Liver (tissue), 9 donors: ENCODE data around the gene KRT84. TPM values are rescaled to one million over a fixed set of nuclear protein-coding genes. Genes with fewer than 3 reads are reported as not detected.

ENCODE experiments used
- DNase-seq: peaks from one replicate; pipeline ENCODE4 v3.0.0-alpha.2; 2017; ENCODE audit warnings: low spot score
- H3K27ac ChIP-seq, 2 donors: one replicate each; pipeline ENCODE4 v1.7.0; 2013; ENCODE audit warnings: inconsistent platforms in 2 of 2, low read length in 2 of 2, control low read depth in 1 of 2, low read depth in 1 of 2, mild to moderate bottlenecking in 1 of 2
- H3K27me3 ChIP-seq, 4 donors: one replicate each; pipeline versions ENCODE4 v1.6.1 to v1.7.0; 2013; ENCODE audit warnings: low read length in 3 of 4, inconsistent platforms in 1 of 4, mild to moderate bottlenecking in 1 of 4, moderate library complexity in 1 of 4; ENCODE audit not compliant: control insufficient read depth in 4 of 4, insufficient read depth in 4 of 4
- H3K36me3 ChIP-seq, 4 donors: one replicate each; pipeline versions ENCODE4 v1.6.1 to v1.7.0; 2013; ENCODE audit warnings: low read length in 3 of 4, mild to moderate bottlenecking in 3 of 4, low read depth in 1 of 4, moderate library complexity in 1 of 4; ENCODE audit not compliant: control insufficient read depth in 4 of 4, insufficient read depth in 3 of 4
- H3K4me1 ChIP-seq, 4 donors: one replicate each; pipeline versions ENCODE4 v1.6.1 to v1.7.0; 2013; ENCODE audit warnings: low read length in 3 of 4, mild to moderate bottlenecking in 3 of 4, moderate library complexity in 1 of 4; ENCODE audit not compliant: control insufficient read depth in 4 of 4, insufficient read depth in 4 of 4
- H3K4me3 ChIP-seq, 3 donors: one replicate each; pipeline versions ENCODE4 v1.6.1 to v1.7.0; 2013; ENCODE audit warnings: low read length in 3 of 3, control low read depth in 1 of 3, low read depth in 1 of 3, mild to moderate bottlenecking in 1 of 3
- H3K9ac ChIP-seq, 2 donors: one replicate each; pipeline ENCODE4 v1.7.0; 2013; ENCODE audit warnings: low read length in 2 of 2, mild to moderate bottlenecking in 2 of 2, moderate library complexity in 2 of 2, control low read depth in 1 of 2, low read depth in 1 of 2
- H3K9me3 ChIP-seq, 4 donors: one replicate each; pipeline versions ENCODE4 v1.6.1 to v1.7.0; 2013; ENCODE audit warnings: low read length in 3 of 4; ENCODE audit not compliant: control insufficient read depth in 4 of 4
- ATF3 ChIP-seq: IDR thresholded peaks from 2 replicates; pipeline ENCODE4 v1.6.1; 2016; ENCODE audit warnings: antibody characterized with exemption
- EGR1 ChIP-seq, 2 donors: IDR thresholded peaks; 2 replicates each; pipeline ENCODE4 v1.6.1; 2016 to 2018; ENCODE audit warnings: antibody characterized with exemption in 2 of 2, low read depth in 2 of 2
- FOXA1 ChIP-seq: IDR thresholded peaks from 2 replicates; pipeline ENCODE4 v1.6.1; 2016; ENCODE audit warnings: antibody characterized with exemption
- FOXA2 ChIP-seq: IDR thresholded peaks from 2 replicates; pipeline ENCODE4 v1.6.1; 2016; ENCODE audit warnings: antibody characterized with exemption
- GABPA ChIP-seq, 2 donors: IDR thresholded peaks in 1 of 2; conservative IDR thresholded peaks in 1 of 2; 2 replicates each; pipeline ENCODE4 v1.6.1; 2016; ENCODE audit warnings: antibody characterized with exemption in 2 of 2, mild to moderate bottlenecking in 1 of 2, moderate library complexity in 1 of 2
- HNF4A ChIP-seq, 2 donors: conservative IDR thresholded peaks; 2 replicates each; pipeline ENCODE4 v1.6.1; 2016; ENCODE audit warnings: antibody characterized with exemption in 2 of 2, mild to moderate bottlenecking in 2 of 2
- HNF4G ChIP-seq: IDR thresholded peaks from 2 replicates; pipeline ENCODE4 v1.6.1; 2016; ENCODE audit warnings: antibody characterized with exemption
- JUND ChIP-seq, 2 donors: IDR thresholded peaks; 2 replicates each; pipeline ENCODE4 v1.6.1; 2016; ENCODE audit warnings: antibody characterized with exemption in 2 of 2
- NR2F2 ChIP-seq: IDR thresholded peaks from 2 replicates; pipeline ENCODE4 v1.6.1; 2016; ENCODE audit warnings: antibody characterized with exemption
- RAD21 ChIP-seq, 2 donors: IDR thresholded peaks; 2 replicates each; pipeline ENCODE4 v1.6.1; 2016; ENCODE audit warnings: antibody characterized with exemption in 2 of 2, mild to moderate bottlenecking in 2 of 2
- REST ChIP-seq: IDR thresholded peaks from 2 replicates; pipeline ENCODE4 v1.6.1; 2016; ENCODE audit warnings: antibody characterized with exemption, mild to moderate bottlenecking
- RXRA ChIP-seq, 2 donors: IDR thresholded peaks; 2 replicates each; pipeline ENCODE4 v1.6.1; 2017 to 2018; ENCODE audit warnings: antibody characterized with exemption in 2 of 2, mild to moderate bottlenecking in 1 of 2
- SP1 ChIP-seq: IDR thresholded peaks from 2 replicates; pipeline ENCODE4 v1.6.1; 2018; ENCODE audit warnings: antibody characterized with exemption, mild to moderate bottlenecking
- TAF1 ChIP-seq: conservative IDR thresholded peaks from 2 replicates; pipeline ENCODE4 v1.6.1; 2016; ENCODE audit warnings: antibody characterized with exemption, mild to moderate bottlenecking
- YY1 ChIP-seq: IDR thresholded peaks from 2 replicates; pipeline ENCODE4 v1.6.1; 2016; ENCODE audit warnings: antibody characterized with exemption, mild to moderate bottlenecking
- ZBTB33 ChIP-seq: IDR thresholded peaks from 2 replicates; pipeline ENCODE4 v1.6.1; 2016; ENCODE audit warnings: antibody characterized with exemption
- WGBS: extraction: QIAGEN DNeasy Blood & Tissue Kit; methylation state at CpG from one replicate; pipeline ENCODE4 v1.1.7; 2013; 5-methylcytosine and 5-hydroxymethylcytosine counted together
- polyA plus RNA-seq, 2 donors: library from polyadenylated mRNA; stranded (reverse) in 1 of 2; unstranded in 1 of 2; fragments of 200-250 nt in 1 of 2; fragments of >200 nt in 1 of 2; fragmentation: Nextera tagmentation in 1 of 2; extraction: Ambion mirVana in 1 of 2; gene quantifications; one replicate each; pipeline versions ENCODE4 v1.2.1 to v1.2.3, GENCODE V29; 2013 to 2015
- total RNA-seq, 2 donors: library from RNA; depleted of rRNA; stranded (reverse); fragments of >200 nt; gene quantifications; one replicate each; pipeline ENCODE4 v1.2.3, GENCODE V29; 2014
- TF ChIP-seq, protein P1 (sequence below): IDR thresholded peaks from 2 replicates; pipeline ENCODE4 v1.6.1; 2016; ENCODE audit warnings: antibody characterized with exemption
- TF ChIP-seq, protein P2 (sequence below): fragments of 150-350 bp; IDR thresholded peaks from 2 replicates; pipeline ENCODE4 v1.5.1; 2017; ENCODE audit warnings: improper control_type of control experiment, low read depth, low read length; ENCODE audit not compliant: missing input control
- donor health status: healthy.
- donor health status: healthy.
- donor health status: healthy.
- donor health status: healthy.
- donor health status: healthy.

KRT84 gene
- total and polyA plus RNA-seq, 4 donors = not detected

DNA sequence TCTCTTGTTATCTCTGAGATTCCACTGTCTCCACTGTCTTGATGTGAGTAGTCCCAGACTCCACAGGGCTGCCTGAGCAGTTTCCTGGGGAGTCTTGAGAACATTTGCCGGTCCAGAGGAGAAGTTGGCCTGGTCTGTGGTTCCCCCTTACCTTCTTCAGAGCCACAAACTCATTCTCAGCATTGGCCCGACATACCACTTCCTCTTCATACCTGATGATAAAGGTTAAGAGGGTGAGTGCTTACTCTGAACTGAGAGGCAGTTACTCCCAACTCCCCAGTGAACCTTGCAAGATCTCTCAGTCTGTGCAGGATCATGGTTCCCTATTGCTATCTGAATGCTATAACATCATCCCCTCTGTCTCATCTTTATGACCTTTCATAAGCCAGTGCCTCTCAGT lies 2.6 kb downstream of the KRT84 start:
- H3K36me3 ChIP-seq = no peaks in the 10 kb centered on the region
- TF ChIP-seq, protein P1, sequence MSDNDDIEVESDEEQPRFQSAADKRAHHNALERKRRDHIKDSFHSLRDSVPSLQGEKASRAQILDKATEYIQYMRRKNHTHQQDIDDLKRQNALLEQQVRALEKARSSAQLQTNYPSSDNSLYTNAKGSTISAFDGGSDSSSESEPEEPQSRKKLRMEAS = no peak
- TF ChIP-seq TAF1 (no peak), HNF4A (conservative IDR thresholded peaks at IDR 0.05) (no peak), RXRA (IDR thresholded peaks at IDR 0.05) (no peak), RAD21 (IDR thresholded peaks at IDR 0.05) (no peak), ATF3 (no peak), ZBTB33 (no peak), HNF4G (no peak), GABPA (IDR thresholded peaks at IDR 0.05 in 1 of 2, conservative IDR thresholded peaks at IDR 0.05 in 1 of 2) (no peak), EGR1 (IDR thresholded peaks at IDR 0.05; ENCODE audit: low read depth in 2 of 2) (no peak), NR2F2 (no peak)
- TF ChIP-seq, protein P2, sequence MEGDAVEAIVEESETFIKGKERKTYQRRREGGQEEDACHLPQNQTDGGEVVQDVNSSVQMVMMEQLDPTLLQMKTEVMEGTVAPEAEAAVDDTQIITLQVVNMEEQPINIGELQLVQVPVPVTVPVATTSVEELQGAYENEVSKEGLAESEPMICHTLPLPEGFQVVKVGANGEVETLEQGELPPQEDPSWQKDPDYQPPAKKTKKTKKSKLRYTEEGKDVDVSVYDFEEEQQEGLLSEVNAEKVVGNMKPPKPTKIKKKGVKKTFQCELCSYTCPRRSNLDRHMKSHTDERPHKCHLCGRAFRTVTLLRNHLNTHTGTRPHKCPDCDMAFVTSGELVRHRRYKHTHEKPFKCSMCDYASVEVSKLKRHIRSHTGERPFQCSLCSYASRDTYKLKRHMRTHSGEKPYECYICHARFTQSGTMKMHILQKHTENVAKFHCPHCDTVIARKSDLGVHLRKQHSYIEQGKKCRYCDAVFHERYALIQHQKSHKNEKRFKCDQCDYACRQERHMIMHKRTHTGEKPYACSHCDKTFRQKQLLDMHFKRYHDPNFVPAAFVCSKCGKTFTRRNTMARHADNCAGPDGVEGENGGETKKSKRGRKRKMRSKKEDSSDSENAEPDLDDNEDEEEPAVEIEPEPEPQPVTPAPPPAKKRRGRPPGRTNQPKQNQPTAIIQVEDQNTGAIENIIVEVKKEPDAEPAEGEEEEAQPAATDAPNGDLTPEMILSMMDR = no peak
- DNase-seq = no peak
- no peaks in the 10 kb centered on the region for H3K27me3 ChIP-seq
- no peak overlapping the region for H3K4me3 ChIP-seq
- H3K27ac ChIP-seq = no peak overlapping the region
- WGBS = 84% methylated on average over 2 of the region's 2 CpGs
- no peaks in the 10 kb centered on the region for H3K4me1 ChIP-seq
- H3K9ac ChIP-seq = no peak overlapping the region
- H3K9me3 ChIP-seq = no peaks in the 10 kb centered on the region

DNA sequence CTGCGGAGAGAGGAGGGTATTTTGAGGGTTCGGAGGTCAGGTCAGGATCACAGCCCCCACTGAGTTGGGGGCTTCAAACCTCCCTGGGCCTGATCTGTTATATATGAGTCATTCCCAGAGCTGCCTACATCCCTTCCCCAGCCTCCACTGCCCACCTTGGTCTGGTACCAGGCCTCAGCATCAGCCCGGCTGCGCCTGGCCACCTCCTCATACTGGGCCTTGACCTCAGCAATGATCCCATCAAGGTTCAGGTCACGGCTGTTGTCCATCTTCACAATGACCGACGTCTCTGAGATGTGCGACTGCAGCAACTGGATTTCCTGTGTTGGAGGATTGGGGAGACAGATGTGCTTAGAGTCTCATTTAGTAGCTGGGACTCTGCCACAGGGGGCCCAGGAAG lies 4.2 kb downstream of the KRT84 start:
- TF ChIP-seq, protein P2 = no peak
- TF ChIP-seq ZBTB33 (no peak), ATF3 (no peak), SP1 (no peak), GABPA (IDR thresholded peaks at IDR 0.05 in 1 of 2, conservative IDR thresholded peaks at IDR 0.05 in 1 of 2) (no peak), NR2F2 (no peak), JUND (IDR thresholded peaks at IDR 0.05) (no peak), HNF4G (no peak), REST (no peak), TAF1 (no peak), RXRA (IDR thresholded peaks at IDR 0.05) (no peak), YY1 (no peak), FOXA2 (no peak), HNF4A (conservative IDR thresholded peaks at IDR 0.05) (no peak), FOXA1 (no peak), RAD21 (IDR thresholded peaks at IDR 0.05) (no peak), EGR1 (IDR thresholded peaks at IDR 0.05; ENCODE audit: low read depth in 2 of 2) (no peak)
- TF ChIP-seq, protein P1 = no peak
- Histone ChIP-seq H3K9me3 (no peaks in the 10 kb centered on the region), H3K9ac (no peak overlapping the region), H3K27ac (no peak overlapping the region), H3K36me3 (no peaks in the 10 kb centered on the region), H3K4me3 (no peak overlapping the region), H3K4me1 (no peaks in the 10 kb centered on the region), H3K27me3 (no peaks in the 10 kb centered on the region)
- DNase-seq = no peak
- 90% methylated on average over 8 of the region's 8 CpGs for WGBS
